Measurements from ENCODE around the gene KCTD15.
"Not testable (repeated sequence)": the region's sequence is repeated elsewhere in the genome, so short reads cannot be mapped to it uniquely, and the experiment has no call there.

KCTD15 gene

GRCh38 chr19:33813391-33814101, 16.9 kb downstream of the KCTD15 start:
- no peak for DNase-seq (ENCODE audit: low read depth in 2 of 2)

GRCh38 chr19:33814181-33815165, 17.8 kb downstream of the KCTD15 start:
- DNase-seq (ENCODE audit: low read depth in 2 of 2) = no peak

GRCh38 chr19:33815380-33816340, 19.0 kb downstream of the KCTD15 start:
- DNase-seq (ENCODE audit: low read depth in 2 of 2) = no peak

- no peak for DNase-seq (ENCODE audit: low read depth in 2 of 2)
Observed at GRCh38 chr19:33818411-33818810, 21.7 kb downstream of the KCTD15 start.

- DNase-seq (ENCODE audit: low read depth in 2 of 2) = not testable (repeated sequence)
Observed at GRCh38 chr19:33819078-33819477, 22.4 kb downstream of the KCTD15 start.

GRCh38 chr19:33819506-33819879, 22.8 kb downstream of the KCTD15 start:
- DNase-seq (ENCODE audit: low read depth in 2 of 2) = no peak

GRCh38 chr19:33819880-33820781, 23.5 kb downstream of the KCTD15 start:
- DNase-seq (ENCODE audit: low read depth in 2 of 2) = no peak

- no peak for DNase-seq (ENCODE audit: low read depth in 2 of 2)
Observed at GRCh38 chr19:33821871-33822270, 25.2 kb downstream of the KCTD15 start.

- no peak for DNase-seq (ENCODE audit: low read depth in 2 of 2)
Observed at GRCh38 chr19:33823341-33823740, 26.7 kb downstream of the KCTD15 start.

GRCh38 chr19:33825556-33825955, 28.9 kb downstream of the KCTD15 start:
- no peak for DNase-seq (ENCODE audit: low read depth in 2 of 2)

GRCh38 chr19:33826521-33826920, 29.9 kb downstream of the KCTD15 start:
- no peak for DNase-seq (ENCODE audit: low read depth in 2 of 2)

GRCh38 chr19:33828266-33829075, 31.8 kb downstream of the KCTD15 start:
- DNase-seq (ENCODE audit: low read depth in 2 of 2) = no peak

GRCh38 chr19:33830264-33830663, 33.6 kb downstream of the KCTD15 start:
- DNase-seq (ENCODE audit: low read depth in 2 of 2) = no peak

- DNase-seq (ENCODE audit: low read depth in 2 of 2) = no peak
Observed at GRCh38 chr19:33831825-33832224, 35.2 kb downstream of the KCTD15 start.

- DNase-seq (ENCODE audit: low read depth in 2 of 2) = no peak
Observed at GRCh38 chr19:33832633-33833032, 36.0 kb downstream of the KCTD15 start.

GRCh38 chr19:33840382-33840781, 43.7 kb downstream of the KCTD15 start:
- DNase-seq (ENCODE audit: low read depth in 2 of 2) = no peak

- no peak for DNase-seq (ENCODE audit: low read depth in 2 of 2)
Observed at GRCh38 chr19:33840783-33841182, 44.1 kb downstream of the KCTD15 start.

- no peak for DNase-seq (ENCODE audit: low read depth in 2 of 2)
Observed at GRCh38 chr19:33841685-33842084, 45.0 kb downstream of the KCTD15 start.

GRCh38 chr19:33844478-33844877, 47.8 kb downstream of the KCTD15 start:
- no peak for DNase-seq (ENCODE audit: low read depth in 2 of 2)

GRCh38 chr19:33845498-33845897, 48.8 kb downstream of the KCTD15 start:
- no peak for DNase-seq (ENCODE audit: low read depth in 2 of 2)
